Measurements from ENCODE around the gene PCID2. TPM values are rescaled to one million over a fixed set of nuclear protein-coding genes. Genes with fewer than 3 reads are reported as not detected.
A peak's percentile ranks its signal among the peaks of the same experiment; 100 is the strongest.

Gene PCID2
- total and polyA plus RNA-seq, 2 of the 13 experiments (the other 11 are each of a cell fraction or from before 2014, with no cell fraction given): 65.0 to 111 TPM

DNA sequence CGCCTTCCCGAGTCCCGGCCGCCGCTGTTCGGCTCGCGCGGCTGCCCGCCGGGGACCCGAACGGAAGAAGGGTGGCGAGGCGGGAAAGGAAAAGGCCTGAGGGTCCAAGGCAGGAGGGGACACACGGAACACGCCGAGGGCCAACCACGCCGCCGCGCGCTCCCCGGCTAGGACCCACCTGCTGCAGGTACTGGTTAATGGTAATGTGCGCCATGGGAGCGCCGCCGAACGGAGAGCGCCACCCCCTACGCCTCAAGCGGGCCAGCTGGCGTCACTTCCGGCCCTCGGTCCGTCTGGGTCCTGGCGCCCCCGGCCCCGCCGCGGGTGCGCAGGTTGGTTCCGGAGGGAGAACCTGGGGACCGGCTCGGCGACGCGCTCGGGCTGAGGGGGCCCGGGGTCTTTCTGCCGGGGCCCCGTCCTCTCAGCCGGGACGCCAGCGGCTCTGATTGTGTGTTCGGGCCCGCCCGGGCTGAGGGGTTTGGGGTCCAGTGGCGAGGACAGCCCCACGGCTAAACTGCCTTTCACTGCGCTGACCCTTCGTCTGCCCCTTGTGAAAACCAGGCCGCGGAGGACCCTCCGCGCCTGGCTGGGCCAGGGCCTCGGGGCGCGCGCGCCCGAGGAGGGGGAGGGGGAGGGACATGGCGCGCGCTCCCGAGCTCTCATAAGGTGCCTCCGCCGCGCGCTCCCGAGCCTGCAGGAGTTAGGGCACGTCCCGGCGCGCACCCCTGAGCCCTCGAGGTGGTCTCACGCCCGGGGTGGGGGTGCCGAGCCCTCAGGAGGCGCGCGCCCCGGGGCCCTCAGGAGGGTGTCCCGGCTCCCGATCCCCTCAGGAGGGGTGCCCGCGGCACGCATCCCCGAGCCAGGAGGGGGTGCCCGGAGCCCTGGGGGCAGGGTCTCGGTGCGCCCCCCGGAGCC, at the start of gene PCID2 (continued):
- TF ChIP-seq TEAD2 (CRISPR knock-in tag; IDR thresholded peaks at IDR 0.05): no peak
- peak; percentile 53; the same call in 1 of the 2 replicates for TF ChIP-seq NFKB2 (CRISPR knock-in tag; IDR thresholded peaks at IDR 0.05; ENCODE audit: borderline replicate concordance)
- TF ChIP-seq ZNF850 (CRISPR knock-in tag; conservative IDR thresholded peaks at IDR 0.05): peak; percentile 85
- peak; percentile 87; the same call in 1 of the 2 replicates for TF ChIP-seq ETV6 (CRISPR knock-in tag; conservative IDR thresholded peaks at IDR 0.05)
- TF ChIP-seq ARHGAP35 (CRISPR knock-in tag; IDR thresholded peaks at IDR 0.05; ENCODE audit: borderline replicate concordance): peak; percentile 32
- TF ChIP-seq ZFYVE20 (CRISPR knock-in tag; IDR thresholded peaks at IDR 0.05; ENCODE audit: borderline replicate concordance, low read depth): no peak; the same call in 1 of the 2 replicates
- peak; percentile 69 for TF ChIP-seq POLR2AphosphoS5 (IDR thresholded peaks at IDR 0.05; ENCODE audit: low read depth, low read length)
- no peak for TF ChIP-seq ZNF570 (CRISPR knock-in tag; IDR thresholded peaks at IDR 0.05; ENCODE audit: borderline replicate concordance)
- TF ChIP-seq, protein P1, sequence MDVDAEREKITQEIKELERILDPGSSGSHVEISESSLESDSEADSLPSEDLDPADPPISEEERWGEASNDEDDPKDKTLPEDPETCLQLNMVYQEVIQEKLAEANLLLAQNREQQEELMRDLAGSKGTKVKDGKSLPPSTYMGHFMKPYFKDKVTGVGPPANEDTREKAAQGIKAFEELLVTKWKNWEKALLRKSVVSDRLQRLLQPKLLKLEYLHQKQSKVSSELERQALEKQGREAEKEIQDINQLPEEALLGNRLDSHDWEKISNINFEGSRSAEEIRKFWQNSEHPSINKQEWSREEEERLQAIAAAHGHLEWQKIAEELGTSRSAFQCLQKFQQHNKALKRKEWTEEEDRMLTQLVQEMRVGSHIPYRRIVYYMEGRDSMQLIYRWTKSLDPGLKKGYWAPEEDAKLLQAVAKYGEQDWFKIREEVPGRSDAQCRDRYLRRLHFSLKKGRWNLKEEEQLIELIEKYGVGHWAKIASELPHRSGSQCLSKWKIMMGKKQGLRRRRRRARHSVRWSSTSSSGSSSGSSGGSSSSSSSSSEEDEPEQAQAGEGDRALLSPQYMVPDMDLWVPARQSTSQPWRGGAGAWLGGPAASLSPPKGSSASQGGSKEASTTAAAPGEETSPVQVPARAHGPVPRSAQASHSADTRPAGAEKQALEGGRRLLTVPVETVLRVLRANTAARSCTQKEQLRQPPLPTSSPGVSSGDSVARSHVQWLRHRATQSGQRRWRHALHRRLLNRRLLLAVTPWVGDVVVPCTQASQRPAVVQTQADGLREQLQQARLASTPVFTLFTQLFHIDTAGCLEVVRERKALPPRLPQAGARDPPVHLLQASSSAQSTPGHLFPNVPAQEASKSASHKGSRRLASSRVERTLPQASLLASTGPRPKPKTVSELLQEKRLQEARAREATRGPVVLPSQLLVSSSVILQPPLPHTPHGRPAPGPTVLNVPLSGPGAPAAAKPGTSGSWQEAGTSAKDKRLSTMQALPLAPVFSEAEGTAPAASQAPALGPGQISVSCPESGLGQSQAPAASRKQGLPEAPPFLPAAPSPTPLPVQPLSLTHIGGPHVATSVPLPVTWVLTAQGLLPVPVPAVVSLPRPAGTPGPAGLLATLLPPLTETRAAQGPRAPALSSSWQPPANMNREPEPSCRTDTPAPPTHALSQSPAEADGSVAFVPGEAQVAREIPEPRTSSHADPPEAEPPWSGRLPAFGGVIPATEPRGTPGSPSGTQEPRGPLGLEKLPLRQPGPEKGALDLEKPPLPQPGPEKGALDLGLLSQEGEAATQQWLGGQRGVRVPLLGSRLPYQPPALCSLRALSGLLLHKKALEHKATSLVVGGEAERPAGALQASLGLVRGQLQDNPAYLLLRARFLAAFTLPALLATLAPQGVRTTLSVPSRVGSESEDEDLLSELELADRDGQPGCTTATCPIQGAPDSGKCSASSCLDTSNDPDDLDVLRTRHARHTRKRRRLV (CRISPR knock-in tag; IDR thresholded peaks at IDR 0.05): peak; percentile 57; the same call in 1 of the 2 replicates
- peak; percentile 49 for TF ChIP-seq TEAD3 (CRISPR knock-in tag; optimal IDR thresholded peaks at IDR 0.05; ENCODE audit: borderline replicate concordance)
- TF ChIP-seq, protein P2, sequence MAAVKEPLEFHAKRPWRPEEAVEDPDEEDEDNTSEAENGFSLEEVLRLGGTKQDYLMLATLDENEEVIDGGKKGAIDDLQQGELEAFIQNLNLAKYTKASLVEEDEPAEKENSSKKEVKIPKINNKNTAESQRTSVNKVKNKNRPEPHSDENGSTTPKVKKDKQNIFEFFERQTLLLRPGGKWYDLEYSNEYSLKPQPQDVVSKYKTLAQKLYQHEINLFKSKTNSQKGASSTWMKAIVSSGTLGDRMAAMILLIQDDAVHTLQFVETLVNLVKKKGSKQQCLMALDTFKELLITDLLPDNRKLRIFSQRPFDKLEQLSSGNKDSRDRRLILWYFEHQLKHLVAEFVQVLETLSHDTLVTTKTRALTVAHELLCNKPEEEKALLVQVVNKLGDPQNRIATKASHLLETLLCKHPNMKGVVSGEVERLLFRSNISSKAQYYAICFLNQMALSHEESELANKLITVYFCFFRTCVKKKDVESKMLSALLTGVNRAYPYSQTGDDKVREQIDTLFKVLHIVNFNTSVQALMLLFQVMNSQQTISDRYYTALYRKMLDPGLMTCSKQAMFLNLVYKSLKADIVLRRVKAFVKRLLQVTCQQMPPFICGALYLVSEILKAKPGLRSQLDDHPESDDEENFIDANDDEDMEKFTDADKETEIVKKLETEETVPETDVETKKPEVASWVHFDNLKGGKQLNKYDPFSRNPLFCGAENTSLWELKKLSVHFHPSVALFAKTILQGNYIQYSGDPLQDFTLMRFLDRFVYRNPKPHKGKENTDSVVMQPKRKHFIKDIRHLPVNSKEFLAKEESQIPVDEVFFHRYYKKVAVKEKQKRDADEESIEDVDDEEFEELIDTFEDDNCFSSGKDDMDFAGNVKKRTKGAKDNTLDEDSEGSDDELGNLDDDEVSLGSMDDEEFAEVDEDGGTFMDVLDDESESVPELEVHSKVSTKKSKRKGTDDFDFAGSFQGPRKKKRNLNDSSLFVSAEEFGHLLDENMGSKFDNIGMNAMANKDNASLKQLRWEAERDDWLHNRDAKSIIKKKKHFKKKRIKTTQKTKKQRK (IDR thresholded peaks at IDR 0.05; ENCODE audit: low read length): no peak
- peak; percentile 14; the same call in 1 of the 2 replicates for TF ChIP-seq RFX5 (IDR thresholded peaks at IDR 0.05; ENCODE audit: low read depth, low read length)
- peak; percentile 87 for TF ChIP-seq ZNF160 (CRISPR knock-in tag; IDR thresholded peaks at IDR 0.05)
- peak; percentile 70 for TF ChIP-seq SP5 (CRISPR knock-in tag; IDR thresholded peaks at IDR 0.05; ENCODE audit: borderline replicate concordance, low read depth)
- TF ChIP-seq TSC22D2 (CRISPR knock-in tag; IDR thresholded peaks at IDR 0.05; ENCODE audit: borderline replicate concordance): no peak; the same call in 1 of the 2 replicates
- no peak for TF ChIP-seq ZC3H13 (CRISPR knock-in tag; IDR thresholded peaks at IDR 0.05)
- peak; percentile 74 for TF ChIP-seq ZNF781 (CRISPR knock-in tag; IDR thresholded peaks at IDR 0.05; ENCODE audit: borderline replicate concordance, not compliant biosample characterization)
- TF ChIP-seq ZNF326 (CRISPR knock-in tag; IDR thresholded peaks at IDR 0.05; ENCODE audit: borderline replicate concordance): 0 out of 2 replicates have a peak, but pooled peaks have one; percentile 58
- no peak for TF ChIP-seq SOX6 (IDR thresholded peaks at IDR 0.05)
- peak; percentile 73 for TF ChIP-seq SOX6 (CRISPR knock-in tag; IDR thresholded peaks at IDR 0.05)
- peak; percentile 39; the same call in 1 of the 2 replicates for TF ChIP-seq SIX1 (CRISPR knock-in tag; IDR thresholded peaks at IDR 0.05; ENCODE audit: borderline replicate concordance)

Data from HepG2 (cell line).